NCI-H2196 treated with DMSO at 0.1 percent for 48 hours (cell line): ENCODE results near the gene TOP2A.

Experiments
- DNase-seq: peaks from one replicate; lab custom pipeline; 2025; ENCODE audit not compliant: unreplicated experiment; lab: John Stamatoyannopoulos, UW

TOP2A gene

GRCh38 chr17:40453881-40454612 lies 36.4 kb upstream of the TOP2A start:
- DNase-seq: no peak

- DNase-seq: no peak
Observed at GRCh38 chr17:40452921-40453378, 35.3 kb upstream of the TOP2A start.

DNA sequence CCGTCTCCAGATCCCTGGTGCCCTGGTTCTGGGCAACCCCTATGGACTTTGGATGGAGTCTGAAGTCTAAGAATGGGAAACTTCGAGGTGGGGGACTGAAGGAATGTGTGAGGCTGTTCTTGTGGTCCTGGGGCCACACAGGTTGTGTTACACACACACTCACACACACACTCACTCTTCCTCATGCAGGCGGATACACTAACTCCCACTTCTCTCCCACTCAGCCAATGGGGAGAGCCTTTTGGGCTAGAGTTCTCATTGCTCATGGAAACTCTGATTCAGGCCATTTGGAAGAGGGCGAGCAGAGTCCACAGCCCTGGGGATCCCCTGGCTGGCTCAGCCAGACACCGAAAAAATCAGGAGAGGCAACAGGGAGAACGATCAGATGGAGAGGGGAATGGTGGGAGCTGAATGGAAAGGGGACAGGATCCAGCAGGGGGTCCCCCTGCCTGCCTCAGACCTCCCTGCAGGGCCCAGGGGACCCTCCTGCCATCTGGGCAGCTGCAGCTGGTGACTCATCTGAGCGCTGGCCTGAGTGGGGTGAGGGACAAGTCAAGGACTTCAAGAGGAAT lies 34.6 kb upstream of the TOP2A start:
- DNase-seq: no peak

- no peak for DNase-seq
Observed at GRCh38 chr17:40451420-40451819, 33.7 kb upstream of the TOP2A start.

DNA sequence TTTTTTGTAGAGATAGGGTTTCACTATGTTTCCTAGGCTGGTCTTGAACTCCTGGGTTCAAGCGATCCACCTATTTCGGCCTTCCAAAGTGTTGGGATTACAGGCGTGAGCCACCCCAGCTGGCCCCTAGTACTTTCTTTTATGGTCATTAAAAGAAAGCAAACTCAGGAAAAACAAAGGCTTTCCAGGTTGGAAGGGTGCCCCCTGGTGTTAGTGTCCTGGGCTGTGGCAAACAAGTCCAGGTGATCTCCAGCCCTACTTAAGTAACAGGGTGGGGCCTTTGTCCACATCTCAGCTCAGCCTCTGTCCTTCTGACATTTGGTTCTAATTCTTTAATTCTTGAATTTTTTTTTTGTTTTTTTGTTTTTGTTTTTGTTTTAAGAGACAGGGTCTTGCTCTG lies 32.5 kb upstream of the TOP2A start:
- DNase-seq: no peak

GRCh38 chr17:40448639-40449261 lies 31.1 kb upstream of the TOP2A start:
- no peak for DNase-seq

DNA sequence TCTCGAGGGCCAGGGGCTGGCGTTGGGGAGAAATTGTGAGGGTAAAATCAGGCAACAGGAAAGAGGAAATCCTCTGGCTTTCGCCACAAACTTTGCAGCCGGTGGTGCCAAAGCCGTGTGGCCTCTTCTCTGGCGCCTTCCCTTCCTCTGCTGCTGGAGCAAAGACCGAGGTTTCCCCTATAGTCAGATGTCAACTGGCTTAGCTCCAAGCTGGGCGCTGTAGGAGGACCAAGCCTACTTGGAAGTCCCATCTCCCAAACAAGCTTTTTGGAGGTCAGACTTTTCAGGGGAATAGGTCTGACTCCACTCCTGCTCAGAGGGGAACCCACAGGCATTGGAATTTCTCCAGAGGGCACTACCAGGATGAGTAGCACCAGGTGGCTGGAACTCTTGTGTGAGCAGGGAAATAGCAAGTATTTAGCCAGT lies 30.5 kb upstream of the TOP2A start:
- no peak for DNase-seq

DNA sequence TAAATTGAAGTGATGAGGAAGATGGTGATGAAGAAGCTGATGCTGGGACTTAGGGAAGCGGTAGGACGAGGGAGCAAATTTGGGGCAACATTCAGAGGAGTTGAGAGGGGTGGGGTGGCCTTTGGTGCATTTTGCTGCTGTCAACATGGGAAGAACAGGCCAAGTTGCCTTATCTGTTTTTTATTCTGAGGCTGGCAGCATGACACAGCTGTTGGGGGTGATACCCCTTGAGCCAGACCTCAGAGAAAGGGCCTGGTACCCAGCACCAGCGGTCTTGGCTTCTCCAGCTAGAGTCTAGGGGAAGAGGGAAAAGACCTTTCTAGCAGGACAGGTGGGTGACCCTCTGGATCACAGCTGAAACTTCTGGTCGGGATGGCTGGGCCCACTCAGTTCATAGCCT lies 30.1 kb upstream of the TOP2A start:
- no peak for DNase-seq

GRCh38 chr17:40447148-40447644 lies 29.5 kb upstream of the TOP2A start:
- no peak for DNase-seq

GRCh38 chr17:40445751-40446468 lies 28.2 kb upstream of the TOP2A start:
- DNase-seq: no peak

DNA sequence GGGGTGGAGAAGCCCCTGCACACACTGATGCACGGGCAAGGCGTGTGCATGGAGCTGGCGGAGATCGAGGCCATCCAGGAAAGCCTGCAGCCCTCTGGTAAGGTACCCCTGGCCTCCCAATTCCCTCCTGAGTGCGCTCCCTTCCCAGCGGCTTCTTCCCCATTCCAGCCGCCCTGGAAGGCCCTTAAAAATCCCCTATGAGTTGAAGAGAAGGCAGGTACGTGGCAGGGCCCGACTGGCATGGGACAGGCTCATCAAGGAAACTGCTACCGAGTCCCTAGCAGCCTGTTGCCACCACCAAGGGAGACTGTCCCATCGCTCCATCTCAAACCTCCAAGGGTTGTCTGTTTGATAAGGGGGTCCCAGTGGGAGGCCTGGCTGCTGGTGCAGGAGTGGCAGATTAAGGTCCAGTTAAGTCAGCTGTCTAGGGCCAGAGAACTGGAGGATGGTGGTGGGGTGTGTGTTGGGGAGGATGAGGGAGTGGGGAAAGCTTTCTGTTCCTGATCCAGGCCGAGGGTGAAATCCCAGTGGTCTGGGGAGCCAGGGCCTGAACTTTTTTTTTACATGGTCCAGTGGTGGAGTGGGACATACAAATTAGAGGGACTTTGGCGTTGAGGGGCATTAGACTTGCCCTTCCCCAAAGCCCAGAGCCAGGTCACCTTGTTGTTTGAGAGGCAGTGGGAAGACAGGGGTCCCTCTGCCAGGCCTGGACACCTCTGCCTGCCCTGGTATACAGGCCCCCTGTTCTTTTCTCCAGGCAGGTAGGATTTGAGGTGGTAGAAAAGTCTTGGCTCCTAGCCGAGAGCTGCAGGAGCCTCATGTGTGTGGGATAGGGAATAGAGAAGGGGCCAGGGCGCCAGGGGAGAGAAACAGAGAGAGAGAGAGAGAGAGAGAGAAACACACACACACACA lies 26.5 kb upstream of the TOP2A start:
- no peak for DNase-seq

DNA sequence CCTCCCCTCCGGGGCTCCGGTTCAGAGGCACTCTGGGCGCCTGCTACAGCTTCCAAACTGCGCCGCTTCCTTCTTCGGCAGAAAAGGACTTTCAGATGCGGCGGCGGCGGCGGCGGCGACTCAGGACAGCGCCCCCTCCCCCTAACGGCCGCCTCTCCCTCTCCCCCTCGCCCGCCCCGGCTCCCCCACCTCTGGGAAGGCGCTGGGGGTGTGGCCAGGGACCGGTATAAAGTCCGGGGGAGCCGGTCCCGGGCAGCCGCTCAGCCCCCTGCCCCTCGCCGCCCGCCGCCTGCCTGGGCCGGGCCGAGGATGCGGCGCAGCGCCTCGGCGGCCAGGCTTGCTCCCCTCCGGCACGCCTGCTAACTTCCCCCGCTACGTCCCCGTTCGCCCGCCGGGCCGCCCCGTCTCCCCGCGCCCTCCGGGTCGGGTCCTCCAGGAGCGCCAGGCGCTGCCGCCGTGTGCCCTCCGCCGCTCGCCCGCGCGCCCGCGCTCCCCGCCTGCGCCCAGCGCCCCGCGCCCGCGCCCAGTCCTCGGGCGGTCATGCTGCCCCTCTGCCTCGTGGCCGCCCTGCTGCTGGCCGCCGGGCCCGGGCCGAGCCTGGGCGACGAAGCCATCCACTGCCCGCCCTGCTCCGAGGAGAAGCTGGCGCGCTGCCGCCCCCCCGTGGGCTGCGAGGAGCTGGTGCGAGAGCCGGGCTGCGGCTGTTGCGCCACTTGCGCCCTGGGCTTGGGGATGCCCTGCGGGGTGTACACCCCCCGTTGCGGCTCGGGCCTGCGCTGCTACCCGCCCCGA lies 25.7 kb upstream of the TOP2A start, which contains the start of gene IGFBP4:
IGFBP4 (plus strand) TSS at position 255 of the 792 bp plus-strand sequence; CDS start at position 541, 286 bp downstream.
- DNase-seq: no peak

DNA sequence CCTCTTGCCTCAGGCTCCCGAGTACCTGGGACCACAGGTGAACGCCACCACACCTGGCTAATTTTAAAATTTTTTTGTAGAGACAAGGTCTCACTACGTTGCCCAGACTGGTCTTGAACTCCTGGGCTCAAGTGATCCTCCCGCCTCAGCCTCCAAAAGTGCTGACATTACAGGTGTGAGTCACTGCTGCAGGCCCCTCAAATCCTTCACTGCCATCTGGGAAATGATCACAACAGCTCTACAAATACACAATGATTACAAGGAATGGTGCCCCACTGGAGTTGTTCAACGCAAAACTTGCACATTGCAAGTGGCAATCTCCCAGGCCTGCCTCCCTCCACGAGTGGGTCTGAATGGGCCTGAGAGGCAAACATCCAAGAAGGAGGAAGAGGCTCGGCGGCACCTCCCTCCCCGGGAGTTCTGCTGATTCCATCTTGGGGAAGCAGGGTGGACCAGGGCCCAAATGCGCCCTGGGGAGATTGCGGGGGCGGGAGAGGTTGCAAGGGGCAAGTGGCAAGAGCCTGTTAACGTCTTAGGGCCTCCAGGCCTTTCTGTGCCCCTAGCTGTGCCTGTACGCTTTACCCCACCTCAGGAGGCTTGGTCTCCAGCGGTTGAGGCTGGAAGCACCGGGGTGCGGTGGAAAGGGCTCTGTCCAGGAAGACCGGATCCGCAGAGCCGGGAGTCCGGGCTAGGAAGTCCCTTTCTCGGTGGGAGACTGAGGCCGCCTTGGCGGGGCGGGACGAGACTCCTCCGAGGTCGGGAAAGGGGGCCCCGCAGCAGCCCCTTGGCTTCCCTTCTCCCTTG lies 24.9 kb upstream of the TOP2A start:
- DNase-seq: no peak

DNA sequence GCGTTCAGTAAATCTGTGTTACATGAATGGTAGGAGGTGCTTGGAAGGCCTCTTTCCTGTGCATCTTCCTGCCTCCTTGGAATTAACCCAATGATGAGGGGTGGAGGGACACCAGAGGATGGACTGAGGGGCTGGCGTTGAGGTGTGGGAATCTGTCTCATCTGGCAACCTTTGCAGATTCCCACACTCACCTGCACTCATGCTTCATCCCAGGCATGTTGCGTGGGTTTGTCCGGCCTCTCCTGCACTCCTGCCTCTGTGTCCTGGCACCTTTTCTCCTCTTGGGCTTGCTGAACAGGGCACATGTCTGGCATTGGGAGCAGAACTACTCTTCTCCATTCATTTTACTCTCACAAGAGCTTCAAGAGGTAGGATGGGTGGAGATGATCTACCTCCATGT lies 22.5 kb upstream of the TOP2A start:
- DNase-seq: no peak

GRCh38 chr17:40437095-40437732 lies 19.5 kb upstream of the TOP2A start:
- no peak for DNase-seq

DNA sequence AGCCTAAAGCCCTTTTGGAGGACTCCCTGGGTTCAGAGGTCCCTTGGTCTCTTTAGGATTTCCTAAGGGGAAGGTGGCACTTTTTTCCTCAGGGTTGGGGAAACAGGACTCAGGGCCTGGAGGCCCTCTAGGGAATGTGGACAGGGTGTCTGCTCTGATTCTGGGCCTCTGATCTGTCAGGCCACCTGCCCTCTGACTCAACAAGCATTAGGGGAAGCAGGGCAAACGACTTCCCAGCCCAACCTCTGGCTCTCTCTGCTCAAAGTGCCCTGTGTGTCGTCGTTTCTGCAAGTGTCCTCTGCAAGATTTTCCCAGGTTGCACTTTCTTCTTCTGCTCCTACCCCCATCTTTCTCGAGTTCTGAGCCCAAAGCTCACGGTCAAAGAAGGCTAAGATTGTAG lies 18.9 kb upstream of the TOP2A start:
- no peak for DNase-seq

DNA sequence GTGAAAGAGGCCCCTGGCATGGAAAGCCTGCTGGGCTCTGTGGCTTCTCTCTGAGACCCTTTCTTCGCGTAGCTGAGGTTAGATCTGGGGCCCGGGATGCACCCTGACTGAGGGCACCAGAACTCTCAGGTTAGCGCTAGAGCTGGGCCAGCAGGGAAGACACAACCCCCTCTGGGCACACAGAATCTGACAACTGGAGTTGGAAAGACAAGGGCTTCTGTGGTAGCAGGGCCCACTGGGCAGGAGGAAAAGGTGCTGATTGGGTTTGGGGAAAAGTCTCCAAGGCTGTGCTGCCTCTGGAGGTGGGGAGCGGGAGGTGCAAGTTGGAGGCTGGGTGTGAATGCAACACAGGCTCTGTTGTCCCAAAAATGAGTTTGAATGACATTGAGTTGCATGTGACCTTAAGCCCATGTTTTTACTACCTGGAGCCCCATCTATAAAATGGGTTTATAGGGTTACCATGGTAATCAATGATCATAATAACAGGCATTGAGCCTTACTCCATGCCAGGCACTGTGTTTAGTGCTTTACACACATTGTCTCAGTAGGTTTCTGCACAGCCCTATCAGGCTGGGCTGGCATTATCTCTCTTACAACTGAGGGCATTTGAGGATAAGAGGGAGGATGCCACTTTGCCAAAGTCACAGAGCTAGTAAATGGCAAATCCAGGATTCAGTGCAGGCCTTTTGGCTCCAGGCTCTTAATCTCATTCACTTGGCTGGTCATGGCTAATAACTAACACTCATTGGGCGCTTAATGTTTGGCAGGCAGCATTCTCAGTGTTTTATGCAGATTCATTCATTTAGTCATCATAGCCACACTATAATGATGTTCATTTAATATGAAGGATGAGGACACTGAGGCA lies 16.1 kb upstream of the TOP2A start:
- DNase-seq: no peak
